Measurements from ENCODE around the gene KISS1.

Gene KISS1

DNA sequence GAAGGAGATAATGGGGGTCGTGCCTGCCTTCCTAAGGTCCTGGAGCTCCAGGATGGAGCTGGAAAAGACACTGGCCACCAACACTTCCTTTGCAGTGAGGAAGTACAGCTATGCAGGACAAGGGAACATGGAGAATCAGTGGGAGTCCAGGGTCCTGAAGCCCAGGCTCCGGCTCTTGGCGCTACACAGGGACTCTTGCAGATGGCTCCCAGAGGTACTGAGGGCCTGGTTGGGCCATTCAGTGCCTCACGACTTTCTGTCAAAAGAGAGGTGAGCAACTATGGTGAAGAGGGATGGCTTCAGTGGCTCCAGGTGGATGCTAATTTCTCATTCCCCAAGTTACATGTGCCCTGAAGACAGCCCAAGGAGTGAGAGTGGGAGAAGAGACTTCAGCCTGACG is 42.6 kb downstream of the KISS1 start:
- no peak for FAIRE-seq

DNA sequence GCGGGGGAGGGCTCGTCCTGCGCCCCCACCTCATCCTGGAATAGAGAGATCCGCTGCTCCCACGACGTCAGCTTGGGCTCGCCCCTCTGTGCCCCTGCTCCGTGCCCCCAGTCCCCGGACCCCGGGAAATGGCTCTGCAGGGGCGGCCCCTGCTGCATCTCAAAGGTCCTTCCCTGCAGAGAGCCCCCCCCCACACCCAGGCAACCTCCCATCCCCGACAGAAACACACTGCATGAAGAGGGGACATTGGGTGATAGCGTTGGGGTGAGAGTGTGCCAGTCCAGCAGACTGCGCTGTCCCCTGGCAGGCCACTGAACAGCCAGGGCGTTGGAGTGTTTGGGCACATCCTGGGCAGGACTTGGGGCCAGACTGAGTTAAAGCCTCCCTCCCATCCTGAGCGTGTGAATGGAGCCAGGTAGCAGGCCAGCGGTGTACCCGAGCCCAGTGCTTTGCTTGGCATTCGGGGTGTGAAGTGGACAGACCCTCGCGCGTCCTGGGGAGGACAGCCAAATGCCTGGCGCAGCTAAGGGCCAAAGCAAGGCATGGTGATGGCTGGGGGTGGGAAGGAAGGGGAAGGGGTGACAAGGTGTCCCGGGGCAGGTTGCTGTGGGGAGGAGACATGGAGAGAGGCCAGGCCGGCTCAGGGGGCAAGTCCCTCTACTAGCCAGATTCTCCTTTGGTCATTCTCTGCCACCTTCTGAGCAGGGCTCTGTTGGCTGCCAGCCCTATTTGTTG is 43.8 kb downstream of the KISS1 start:
- no peak for FAIRE-seq

DNA sequence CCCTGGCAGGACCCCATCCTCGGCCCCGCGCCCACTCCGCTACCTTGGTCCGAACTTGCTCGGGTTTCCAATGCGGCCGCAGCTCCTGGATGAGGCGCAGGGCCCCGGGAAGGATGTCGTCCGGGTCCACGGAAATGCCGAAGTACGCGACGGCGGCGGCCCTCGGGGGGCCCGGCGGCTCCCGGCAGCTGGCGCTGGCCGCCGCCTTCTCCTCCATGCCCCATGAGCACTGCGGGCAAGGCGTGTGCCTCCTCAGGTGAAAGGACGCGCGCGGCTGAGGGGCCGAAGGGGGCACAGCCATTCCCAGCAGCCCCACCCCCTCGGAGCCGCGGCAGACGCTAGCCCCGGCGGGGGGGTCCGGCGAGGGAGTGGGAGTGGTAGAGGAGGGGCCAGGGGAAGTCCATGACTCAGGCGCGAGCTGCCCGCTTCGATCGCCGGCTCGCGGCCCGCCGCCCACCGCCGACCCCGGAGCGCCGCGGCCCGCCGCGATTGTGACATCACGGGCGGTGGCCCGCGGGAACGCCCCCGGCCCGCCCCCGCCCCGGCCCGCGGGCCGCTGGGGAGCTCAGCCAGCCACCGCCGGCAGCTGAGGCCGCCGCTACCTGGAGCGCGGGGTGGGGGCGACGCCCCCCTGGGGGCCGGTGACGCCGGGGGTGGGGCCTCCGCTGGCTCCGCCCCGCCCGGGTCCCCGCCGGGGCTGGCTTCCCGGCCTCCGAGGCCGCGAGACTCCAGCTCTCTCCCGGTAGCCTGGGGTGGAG is 44.6 kb downstream of the KISS1 start, which contains the start of gene ETNK2:
Gene ETNK2 (minus strand): TSS at position 493 of the 758 bp plus-strand sequence. CDS start 192 bp downstream, at position 301.
- no peak for FAIRE-seq

DNA sequence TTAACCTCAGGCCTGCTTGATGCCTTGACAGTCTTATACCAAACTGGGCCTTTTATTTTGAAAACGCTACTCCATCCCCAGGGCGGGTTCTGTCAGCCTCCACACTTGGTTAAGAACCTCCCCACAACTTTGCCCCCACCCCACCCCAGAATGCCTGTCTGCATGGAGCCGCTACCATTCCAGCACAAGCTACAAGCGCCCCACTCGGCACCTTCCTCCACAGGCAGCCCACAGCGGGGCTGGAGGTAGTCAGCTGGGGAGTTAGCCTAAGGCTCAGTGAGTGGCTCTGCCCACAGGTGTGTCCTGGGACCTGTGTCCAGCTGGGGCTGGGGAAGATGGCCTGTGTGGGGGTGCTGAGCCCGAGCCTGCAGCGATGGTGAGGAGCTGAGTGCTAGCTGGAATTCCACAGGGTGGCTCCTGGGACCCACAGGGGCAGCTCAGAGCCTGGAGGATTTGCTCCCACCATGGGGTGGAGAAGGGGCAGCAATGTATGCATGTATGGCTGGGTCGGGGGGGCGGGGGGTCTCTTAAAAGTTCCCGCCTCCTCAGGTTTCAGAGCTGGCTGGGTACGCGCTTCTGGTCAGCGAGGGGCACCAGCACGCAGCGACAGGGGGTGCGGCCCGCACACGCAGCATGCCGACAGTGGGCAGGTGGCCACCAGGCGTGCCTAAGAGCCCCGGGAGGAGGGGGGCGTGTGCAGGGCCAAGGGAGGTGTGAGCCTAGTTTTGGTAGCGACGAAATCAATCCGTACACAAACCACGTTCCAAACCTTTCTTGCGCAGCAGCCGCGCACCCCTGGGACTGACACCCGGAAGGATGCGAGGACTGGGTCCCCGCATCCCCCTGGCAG is 45.4 kb downstream of the KISS1 start:
- no peak for FAIRE-seq

DNA sequence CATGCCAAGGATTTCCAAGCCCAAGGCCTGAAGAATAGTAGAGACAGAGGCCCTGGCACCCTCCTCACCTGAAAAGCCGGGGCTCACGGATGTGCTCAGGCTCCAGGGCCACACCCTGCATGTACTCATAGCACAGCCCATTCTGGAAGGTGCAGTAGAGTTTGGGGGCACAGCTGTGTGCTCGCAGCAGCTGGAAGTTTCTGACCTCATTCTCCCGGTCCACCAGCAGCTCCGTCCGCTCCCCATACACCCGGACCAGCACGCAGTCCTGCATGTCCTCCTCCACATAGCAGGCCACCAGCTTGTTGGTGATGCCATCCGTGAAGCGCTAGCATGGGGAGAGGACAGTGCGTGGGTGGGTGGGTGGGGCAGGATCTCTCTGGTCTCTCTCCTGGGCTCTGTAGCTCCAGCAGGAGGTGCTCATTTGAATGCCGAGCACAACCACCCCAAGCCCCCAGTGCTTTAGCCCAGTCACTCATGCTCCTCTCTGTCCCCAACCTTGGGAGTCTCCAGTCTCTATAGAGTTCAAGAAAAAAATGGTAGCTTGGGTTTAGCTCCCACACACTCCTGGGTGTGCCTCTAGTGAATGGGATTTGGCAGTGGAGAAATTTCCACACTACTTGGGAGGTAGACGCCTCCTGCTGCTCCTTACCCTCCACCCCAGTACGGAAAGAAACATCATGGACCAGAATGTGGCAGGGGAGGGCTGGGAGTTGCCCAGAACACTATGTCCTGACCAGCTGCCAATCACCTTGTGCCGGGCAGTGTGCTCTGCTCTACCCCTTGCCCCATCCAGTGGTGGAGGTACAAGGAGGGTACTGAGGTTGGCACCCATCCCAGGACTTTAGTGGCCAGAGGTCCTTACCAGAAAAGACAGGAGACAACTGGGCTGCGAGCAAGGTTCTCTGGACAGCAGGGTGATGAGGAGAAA is 46.4 kb downstream of the KISS1 start:
- no peak for FAIRE-seq

DNA sequence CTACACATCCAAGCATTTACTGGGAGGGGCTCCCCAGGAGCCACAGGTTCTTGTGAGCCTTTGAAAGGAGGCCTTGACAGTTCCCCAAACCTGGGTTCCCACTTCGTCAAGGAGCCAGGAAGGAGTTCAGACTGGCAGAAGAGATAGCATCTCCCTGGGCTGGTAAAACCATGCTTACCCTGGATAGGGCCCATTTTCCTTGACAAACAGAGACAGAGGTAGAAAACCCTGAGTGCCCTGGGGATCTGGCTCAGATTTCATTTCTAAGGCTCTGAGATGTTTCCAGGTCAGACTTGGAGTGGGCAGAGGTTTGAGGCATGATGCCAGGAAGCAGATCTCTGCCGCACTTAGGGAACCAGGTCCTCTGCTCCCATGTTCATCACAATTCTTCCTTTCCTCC is 47.2 kb downstream of the KISS1 start:
- FAIRE-seq, result no peak

DNA sequence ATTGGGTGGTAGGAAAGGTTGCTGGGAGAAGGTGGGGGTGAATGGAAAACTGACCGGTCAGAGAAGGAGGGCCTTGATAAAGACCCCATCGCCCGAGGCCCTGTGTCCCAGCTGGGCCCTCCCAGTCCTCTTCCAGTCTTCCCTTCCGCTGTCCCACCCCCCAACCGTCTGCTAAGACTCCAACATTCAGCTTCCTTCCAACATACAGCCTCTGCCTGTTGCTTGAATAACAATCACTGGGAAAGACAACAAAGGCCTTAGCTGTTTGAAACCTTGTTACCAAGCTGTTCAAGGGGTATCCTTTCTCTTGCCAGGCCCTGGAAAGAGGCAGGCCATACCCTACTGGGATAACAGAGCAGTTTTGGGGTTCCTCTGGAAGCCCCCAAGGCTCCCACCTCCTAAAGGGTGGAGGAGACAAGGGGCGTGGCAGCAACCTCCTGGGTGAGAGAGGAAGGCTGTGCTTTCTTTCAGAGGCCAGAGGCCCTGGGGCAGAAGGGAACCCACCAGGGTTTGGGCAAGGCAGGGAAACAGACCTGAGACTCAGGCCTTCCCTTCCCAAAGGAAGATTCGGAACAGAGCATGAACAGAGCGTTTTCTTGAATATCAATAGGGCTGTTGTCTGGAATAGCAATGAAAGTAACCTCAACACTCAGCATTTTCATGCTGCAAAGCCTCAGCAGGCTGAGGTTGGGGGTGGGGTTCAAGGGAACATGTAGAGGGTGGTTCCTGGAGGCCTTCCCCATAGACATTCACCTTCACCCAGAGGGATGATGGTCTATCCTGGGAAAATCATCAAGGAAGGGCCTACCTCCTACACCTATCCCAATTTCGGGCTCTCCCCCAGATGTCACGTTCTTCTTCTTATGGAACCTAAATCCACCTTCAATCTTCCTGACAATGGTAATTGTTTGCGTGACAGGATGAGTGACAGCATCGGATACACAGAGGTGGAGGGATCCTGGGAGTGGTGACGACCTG is 48.6 kb downstream of the KISS1 start:
- no peak for FAIRE-seq

DNA sequence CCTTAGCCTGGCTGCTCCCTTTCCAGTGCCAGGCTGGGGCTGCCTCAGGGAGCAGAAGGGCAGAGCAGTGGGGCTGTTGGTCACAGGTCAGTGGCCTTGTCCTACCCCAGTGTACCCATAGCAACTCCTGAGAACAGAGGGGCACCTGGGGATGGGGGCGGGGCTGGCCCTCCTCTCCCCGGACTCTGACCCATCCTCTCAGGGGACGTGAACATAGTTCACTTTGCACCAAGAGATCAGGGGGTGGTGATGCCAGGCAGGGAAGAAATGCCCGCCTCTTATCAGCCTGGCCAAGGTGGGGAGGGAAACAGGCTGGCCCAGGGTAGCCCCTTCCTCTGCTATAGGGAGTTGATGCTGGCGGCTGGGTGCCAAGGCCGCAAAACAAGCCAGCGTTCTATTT is 49.3 kb downstream of the KISS1 start:
- no peak for FAIRE-seq

DNA sequence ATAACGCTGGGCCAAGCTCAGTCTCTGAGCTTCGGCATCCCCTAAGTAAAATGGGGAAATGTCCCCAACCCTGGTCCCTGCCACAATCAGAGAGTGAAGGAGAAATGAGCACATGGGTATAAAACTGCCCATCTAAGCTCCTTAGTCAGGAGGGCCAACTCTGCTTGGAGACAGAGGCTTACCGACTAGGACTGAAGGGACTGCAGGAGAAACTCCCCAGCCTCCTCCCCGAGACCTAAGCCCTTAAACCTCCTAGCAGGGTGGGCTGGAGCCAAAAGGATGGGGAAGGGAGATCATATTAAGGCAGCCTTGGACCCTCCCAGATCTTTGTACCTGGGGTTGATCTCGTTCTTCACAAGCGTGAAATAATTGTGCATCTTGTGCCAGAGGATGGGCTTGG is 50.0 kb downstream of the KISS1 start:
- FAIRE-seq, result no peak

DNA sequence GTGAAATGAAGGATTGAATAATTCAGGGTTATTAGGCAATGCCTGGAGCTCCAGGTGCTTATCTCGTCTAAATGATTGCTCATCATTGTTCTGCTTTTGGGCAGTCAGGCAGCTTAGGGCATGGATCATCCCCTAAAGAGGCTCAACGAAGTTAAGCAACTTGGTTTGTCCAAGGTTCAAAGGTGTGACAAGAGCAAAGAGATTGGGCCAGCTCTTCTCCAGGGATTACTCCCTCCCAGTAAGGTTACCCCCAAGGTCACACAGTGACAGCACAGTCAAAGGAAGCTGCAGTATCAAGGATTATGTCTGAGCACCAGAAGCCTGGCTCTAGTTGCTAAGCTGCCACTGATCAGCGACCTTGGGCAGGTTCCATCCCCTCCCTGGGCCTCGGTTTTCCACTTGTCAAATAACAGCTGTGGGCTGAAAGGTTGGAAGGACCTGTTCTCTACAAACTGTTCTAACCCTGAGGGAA is 51.2 kb downstream of the KISS1 start:
- no peak for FAIRE-seq

DNA sequence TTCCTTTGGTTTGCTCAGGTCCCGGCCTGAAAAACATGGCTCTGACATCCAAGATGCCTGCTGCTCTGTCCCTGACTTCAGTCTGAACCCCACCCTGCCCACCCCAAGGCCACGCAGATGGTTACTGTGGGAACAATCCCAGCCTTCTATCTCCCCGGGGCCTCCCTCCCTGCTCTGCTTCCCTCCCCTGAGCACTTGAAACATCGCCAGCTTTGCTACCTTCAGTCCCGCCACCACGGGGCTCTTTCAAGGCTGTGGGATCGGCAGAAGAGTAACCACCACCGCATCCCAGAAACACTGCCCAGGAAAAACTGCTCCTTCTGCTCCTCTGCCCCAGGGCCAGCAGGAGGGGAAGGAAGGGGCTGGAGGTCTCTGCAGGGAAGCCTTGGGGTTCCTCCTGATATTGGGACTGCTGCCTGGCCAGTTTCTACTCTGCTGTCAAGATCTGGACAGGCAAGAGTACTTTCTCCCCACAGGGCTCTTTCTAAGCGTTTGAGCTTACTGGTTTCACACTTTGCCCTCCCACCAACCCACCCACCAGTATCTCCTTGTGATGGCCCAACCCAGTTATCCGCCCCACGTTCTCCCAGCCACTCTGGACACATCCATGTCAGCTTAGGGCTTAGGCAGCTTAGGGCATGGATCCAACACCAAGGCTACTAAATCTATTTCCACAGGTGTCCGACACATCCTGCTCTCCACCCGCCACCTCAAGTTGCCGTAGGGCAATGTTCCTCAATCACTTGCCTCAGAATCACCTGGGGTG is 52.8 kb downstream of the KISS1 start:
- no peak for FAIRE-seq

DNA sequence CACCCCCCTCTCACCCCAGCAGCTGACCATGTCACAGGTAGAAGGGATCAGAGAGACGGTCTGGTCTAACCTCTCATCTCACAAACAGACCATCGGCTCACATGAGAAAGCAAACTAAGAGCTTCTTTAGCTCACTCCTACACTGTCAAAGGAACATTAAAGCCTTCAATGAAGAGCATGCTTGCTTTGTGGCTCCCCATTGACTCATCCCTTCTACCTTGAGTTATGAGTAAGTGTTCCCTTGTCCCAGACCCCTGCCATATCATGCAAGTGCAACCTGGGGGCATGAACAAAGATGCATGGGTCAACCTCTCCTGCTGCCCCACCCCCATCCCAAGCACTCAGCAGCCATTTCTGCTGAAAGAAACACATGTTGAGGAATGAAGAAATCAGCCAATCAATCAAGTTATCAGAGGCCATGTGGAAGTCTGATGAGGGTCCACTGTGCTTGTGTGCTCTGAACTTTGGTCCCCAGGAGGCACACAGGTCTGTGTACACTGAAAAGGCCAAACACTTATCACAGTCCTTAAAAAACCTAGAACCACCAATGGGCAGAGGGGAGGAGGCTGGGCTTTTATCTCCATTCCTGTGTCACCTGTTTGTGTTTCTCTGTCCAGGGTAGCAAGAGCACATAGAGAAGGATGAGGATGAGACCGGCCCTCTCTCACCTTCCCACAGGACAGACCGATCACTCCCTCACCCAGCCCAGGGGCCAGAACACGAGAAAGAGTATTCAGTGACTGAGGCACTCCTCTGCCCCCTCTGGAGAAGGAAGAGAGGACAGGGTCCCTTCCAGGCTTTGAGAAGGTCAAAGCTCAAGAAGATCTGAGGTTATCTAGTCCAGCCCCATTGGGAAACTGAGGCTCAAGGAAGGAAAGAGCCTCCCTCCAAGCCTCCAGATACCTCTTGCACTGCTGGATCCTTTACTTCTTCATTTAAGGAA is 54.0 kb downstream of the KISS1 start:
- FAIRE-seq, result no peak

DNA sequence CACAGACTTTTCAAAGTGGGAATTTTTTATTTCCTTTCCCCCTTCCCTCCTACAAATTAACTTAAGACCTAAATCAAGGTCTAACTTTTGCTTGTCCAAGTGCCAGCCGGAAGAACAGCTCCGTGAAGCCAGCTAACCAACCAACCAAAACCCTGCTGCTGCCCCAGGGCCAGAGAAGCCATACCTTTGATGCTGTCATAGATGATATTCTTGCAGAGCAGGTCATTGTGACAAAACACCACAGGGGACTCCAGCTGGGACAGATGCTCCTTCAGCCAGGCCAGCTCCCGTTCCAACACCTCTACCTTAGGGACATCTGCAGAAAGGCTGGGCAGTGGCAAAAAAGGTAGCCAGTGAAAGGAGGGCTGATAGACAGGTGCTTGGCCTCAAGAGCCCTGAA is 55.2 kb downstream of the KISS1 start:
- no peak for FAIRE-seq

Data from endometrium (tissue), 2 donors.